RWPE1 (cell line): Measurements from ENCODE around the gene MYO18B.

Source experiments
- CTCF ChIA-PET: fragments of 350-600 bp; sonication (Branson Sonifier 250); formaldehyde crosslinking; extraction: SDS; loops from one replicate; lab custom pipeline; 2021; lab: Yijun Ruan, JAX
- POLR2A ChIA-PET: fragments of 400-600 bp; formaldehyde crosslinking; extraction: SDS; loops from one replicate; lab custom pipeline; 2020; ENCODE audit warnings: antibody characterized with exemption; ENCODE audit not compliant: low non-redundant PET; lab: Yijun Ruan, JAX
- DNase-seq: peaks from one replicate; pipeline ENCODE4 v3.0.0; 2012; ENCODE audit warnings: low spot score
- H3K27ac ChIP-seq: fragments of 450-650 bp; 2 replicates; pipeline ENCODE4 v1.5.1; 2017
- CTCF ChIP-seq: fragments of 450-650 bp; conservative IDR thresholded peaks from 2 replicates; pipeline ENCODE4 v1.5.1; 2017; ENCODE audit warnings: low read depth, mild to moderate bottlenecking

Gene MYO18B

GRCh38 chr22:25697181-25697664 is 44.8 kb upstream of the MYO18B start:
- no peak for TF ChIP-seq CTCF
- no peak for DNase-seq
- no peak overlapping the region for H3K27ac ChIP-seq
- ChIA-PET CTCF (no interaction called here), POLR2A (interaction anchor here (0.7 kb wide), 1 partner anchor 339 kb away, joined by 3 read pairs; no protein-coding TSS in a partner anchor)

GRCh38 chr22:25697978-25698377 is 44.0 kb upstream of the MYO18B start:
- CTCF ChIA-PET: no interaction called here
- TF ChIP-seq CTCF: no peak
- H3K27ac ChIP-seq: no peak overlapping the region
- no peak for DNase-seq
- POLR2A ChIA-PET: no interaction called here

GRCh38 chr22:25698461-25698860 is 43.5 kb upstream of the MYO18B start:
- no peak for TF ChIP-seq CTCF
- no peak overlapping the region for H3K27ac ChIP-seq
- no peak for DNase-seq
- POLR2A ChIA-PET: no interaction called here
- CTCF ChIA-PET: no interaction called here

- POLR2A ChIA-PET: no interaction called here
- CTCF ChIA-PET: no interaction called here
- TF ChIP-seq CTCF: no peak
- H3K27ac ChIP-seq: no peak overlapping the region
- no peak for DNase-seq
These were observed 43.0 kb upstream of the MYO18B start for GRCh38 chr22:25698978-25699377.

- ChIA-PET CTCF (no interaction called here), POLR2A (interaction anchor here (0.7 kb wide), 1 partner anchor 159 kb away, joined by 3 read pairs; no protein-coding TSS in a partner anchor)
- no peak overlapping the region for H3K27ac ChIP-seq
- no peak for TF ChIP-seq CTCF
- DNase-seq: no peak
These were observed 40.8 kb upstream of the MYO18B start for GRCh38 chr22:25701056-25701780.

GRCh38 chr22:25702040-25702439 is 39.9 kb upstream of the MYO18B start:
- no peak overlapping the region for H3K27ac ChIP-seq
- TF ChIP-seq CTCF: peak; percentile 44
- peak; percentile 10 for DNase-seq
- POLR2A ChIA-PET: no interaction called here
- CTCF ChIA-PET: interaction anchor here (0.6 to 0.7 kb wide), 2 partner anchors 9 to 1023 kb away, joined by 3 to 4 read pairs; no protein-coding TSS in a partner anchor
